ENCODE measurements around the gene PLTP.
"Not testable (repeated sequence)": the region's sequence is repeated elsewhere in the genome, so short reads cannot be mapped to it uniquely, and the experiment has no call there.

Gene PLTP

GRCh38 chr20:45944151-45944964 lies 32.4 kb upstream of the PLTP start:
- DNase-seq = no peak

- no peak for DNase-seq
Measured at GRCh38 chr20:45943613-45944012, 31.7 kb upstream of the PLTP start.

DNA sequence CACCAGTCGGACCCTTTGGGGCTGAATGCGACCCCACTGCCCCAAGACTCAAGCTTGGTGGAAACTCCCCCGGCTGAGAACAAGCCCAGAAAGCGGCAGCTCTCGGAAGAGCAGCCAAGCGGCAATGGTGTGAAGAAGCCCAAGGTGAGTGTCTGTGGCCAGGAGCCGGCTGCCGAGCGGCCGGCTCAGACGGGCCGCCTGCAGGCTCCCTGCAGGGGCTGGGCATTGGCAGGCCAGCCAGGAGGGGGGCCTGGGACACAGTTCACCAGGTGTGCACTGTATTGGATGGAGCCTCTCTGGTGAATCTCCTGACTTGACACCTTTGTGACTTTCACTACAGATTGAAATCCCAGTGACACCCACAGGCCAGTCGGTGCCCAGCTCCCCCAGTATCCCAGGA lies 28.5 kb upstream of the PLTP start:
- DNase-seq = no peak

GRCh38 chr20:45940053-45940452 lies 28.1 kb upstream of the PLTP start:
- DNase-seq = no peak

- no peak for DNase-seq
Measured at GRCh38 chr20:45938727-45939438, 26.9 kb upstream of the PLTP start.

DNA sequence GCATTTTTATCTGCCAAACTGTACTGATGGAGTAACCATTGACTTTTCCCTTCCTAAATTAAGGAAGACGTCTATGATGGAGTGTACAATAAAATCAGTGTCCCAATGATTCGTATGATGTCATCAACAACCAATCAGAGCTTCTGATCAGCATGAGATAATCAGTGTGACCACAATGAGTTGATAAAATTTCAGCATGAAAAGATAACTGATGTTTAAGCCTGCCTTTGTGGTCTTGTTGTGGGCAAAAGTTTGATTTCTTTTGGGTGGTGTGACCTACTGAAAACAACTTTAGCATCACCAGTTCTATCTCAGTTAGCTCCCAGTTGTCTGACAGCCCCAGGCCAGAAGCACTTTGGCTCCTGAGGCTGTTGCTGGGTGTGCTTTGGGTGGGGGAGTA lies 25.8 kb upstream of the PLTP start:
- DNase-seq = no peak

GRCh38 chr20:45935416-45936046 lies 23.6 kb upstream of the PLTP start:
- no peak for DNase-seq

GRCh38 chr20:45934586-45935415 lies 22.8 kb upstream of the PLTP start, which contains the start of gene PCIF1:
Gene PCIF1 (plus strand): TSS chr20:45934683. CDS start chr20:45939000, 4,317 bp downstream.
- peak; percentile 97 for DNase-seq

GRCh38 chr20:45934046-45934585 lies 22.2 kb upstream of the PLTP start:
- no peak for DNase-seq

- peak; percentile 26 for DNase-seq
Measured at GRCh38 chr20:45933266-45934045, 21.5 kb upstream of the PLTP start.

GRCh38 chr20:45931680-45932079 lies 19.7 kb upstream of the PLTP start:
- DNase-seq = not testable (repeated sequence)

DNA sequence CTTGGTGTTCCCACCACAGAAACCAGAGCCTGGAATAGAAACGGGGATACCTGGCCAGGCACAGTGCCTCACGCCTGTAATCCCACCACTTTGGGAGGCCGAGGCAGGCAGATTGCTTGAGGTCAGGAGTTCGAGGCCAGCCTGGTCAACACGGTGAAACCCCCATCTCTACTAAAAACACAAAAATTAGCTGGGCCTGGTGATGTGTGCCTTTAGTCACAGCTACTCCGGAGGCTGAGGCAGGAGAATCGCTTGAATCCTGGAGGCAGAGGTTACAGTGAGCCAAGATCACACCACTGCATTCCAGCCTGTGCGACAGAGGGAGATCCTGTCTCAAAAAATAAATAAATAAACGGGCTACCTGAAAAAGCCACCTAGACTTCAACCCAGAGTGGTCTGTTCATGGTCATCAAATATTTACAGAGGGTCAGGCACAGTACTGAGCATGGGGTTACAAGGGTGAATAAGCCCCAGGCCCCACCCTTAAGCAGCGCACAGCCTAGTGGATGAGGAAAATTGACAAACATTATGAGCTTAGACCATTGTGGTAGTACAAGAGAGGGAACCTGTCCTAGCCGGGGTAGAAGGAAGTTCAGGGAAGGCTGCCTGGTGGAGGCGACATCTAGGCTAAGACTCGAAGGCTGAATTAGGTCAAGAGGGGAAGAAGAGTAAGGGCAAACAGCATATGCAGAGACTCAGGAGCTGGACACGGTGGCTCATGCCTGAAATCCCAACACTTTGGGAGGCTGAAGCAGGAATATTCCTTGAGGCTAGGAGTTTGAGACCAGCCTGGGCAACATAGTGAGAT lies 15.3 kb upstream of the PLTP start:
- DNase-seq = no peak

DNA sequence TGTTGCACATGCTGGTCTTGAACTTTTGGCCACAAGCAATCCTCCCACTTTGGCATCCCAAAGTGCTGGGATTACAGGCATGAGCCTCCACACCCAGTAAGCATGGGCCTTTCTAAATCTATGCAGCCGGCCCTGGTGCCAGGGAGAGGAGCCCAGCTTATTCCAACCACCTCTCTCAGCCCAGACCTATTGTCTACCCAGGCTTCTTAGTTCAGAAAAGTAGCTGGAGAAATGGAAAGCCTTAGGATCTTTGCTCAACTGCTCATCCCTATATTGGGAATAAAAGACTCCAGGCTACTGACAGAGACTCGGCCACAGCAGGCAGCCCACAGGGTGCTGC lies 14.7 kb upstream of the PLTP start:
- no peak for DNase-seq

- DNase-seq = no peak
Measured at GRCh38 chr20:45925821-45926506, 14.0 kb upstream of the PLTP start.

- no peak for DNase-seq
Measured at GRCh38 chr20:45924391-45925261, 12.7 kb upstream of the PLTP start.

GRCh38 chr20:45921337-45922189 lies 9.6 kb upstream of the PLTP start:
- no peak for DNase-seq

DNA sequence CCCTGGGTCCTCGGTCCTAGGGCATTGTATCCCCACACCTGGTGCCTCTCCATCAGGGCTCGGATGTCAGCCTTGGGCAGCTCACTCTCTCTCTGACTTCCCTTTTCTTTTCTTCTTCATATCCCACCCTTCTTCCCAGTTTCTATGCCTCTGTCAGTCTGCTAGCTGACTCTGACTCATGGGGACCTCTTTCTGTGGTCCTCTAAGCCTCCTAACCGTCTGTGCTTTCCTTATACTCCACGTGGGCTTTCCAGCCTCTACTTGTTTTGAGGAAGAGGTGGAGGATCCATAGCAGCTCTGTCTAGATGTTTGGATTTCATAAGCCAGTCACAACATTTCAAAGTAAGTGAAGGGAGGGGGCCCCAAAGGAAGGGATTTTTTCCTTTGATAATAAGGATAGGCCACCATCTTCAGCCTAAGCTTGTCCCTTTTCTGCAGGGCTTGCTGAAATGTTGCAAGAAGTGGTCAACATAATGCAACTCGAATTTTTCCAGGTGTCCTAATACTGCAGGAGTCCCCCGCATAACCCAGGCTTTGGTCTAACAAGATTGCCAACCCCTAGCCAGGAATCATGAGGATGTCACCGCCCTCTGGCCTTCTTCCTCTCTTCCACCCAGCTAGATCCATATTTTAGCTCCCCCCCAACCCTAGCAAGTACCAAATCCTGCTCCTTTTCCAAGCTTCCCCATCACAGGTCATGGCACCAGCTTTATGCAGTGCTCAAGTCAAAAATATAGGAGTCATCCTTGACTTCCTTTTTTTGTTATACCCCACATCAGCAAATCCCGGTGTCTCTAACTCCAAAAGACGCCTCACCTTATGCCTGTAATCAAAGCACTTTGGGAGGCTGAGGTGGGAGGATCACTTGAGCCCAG lies 8.7 kb upstream of the PLTP start:
- no peak for DNase-seq
